HL-60 (cell line): Measurements from ENCODE around the gene LRRC8D.

Experiments used
- DNase-seq, 2 experiments: peaks; one replicate each; pipeline ENCODE4 v3.0.0-alpha.2; 2010 to 2020; ENCODE audit warnings: low read depth in 1 of 2, low spot score in 1 of 2
- H3K27ac ChIP-seq: fragments of 250-450 bp; sonication (Bioruptor Pico); replicated peaks from 2 replicates; pipeline ENCODE4 v1.5.1; 2020; ENCODE audit warnings: mild to moderate bottlenecking, moderate library complexity
- H3K27me3 ChIP-seq: fragments of 250-450 bp; sonication (Bioruptor Pico); 2 replicates; pipeline ENCODE4 v1.5.1; 2021; ENCODE audit warnings: mild to moderate bottlenecking, moderate library complexity; ENCODE audit not compliant: insufficient read depth, poor library complexity, severe bottlenecking
- H3K4me3 ChIP-seq: replicated peaks from 2 replicates; pipeline ENCODE4 v1.5.1; 2011; ENCODE audit warnings: mild to moderate bottlenecking, control low read depth, low read length; ENCODE audit not compliant: insufficient read depth
- CTCF ChIP-seq: IDR thresholded peaks from one replicate; pipeline ENCODE4 v1.5.1; 2011; ENCODE audit warnings: low read length, control low read depth, inconsistent platforms; ENCODE audit not compliant: insufficient read depth
- GABPA ChIP-seq: IDR thresholded peaks from 2 replicates; pipeline ENCODE4 v1.6.1; 2012; ENCODE audit warnings: low read depth
- POLR2AphosphoS5 ChIP-seq: IDR thresholded peaks from 2 replicates; pipeline ENCODE4 v1.6.1; 2012; ENCODE audit warnings: low read depth
- REST ChIP-seq: IDR thresholded peaks from 2 replicates; pipeline ENCODE4 v1.6.1; 2012; ENCODE audit warnings: low read depth; ENCODE audit not compliant: insufficient replicate concordance
- SPI1 ChIP-seq: IDR thresholded peaks from 2 replicates; pipeline ENCODE4 v1.6.1; 2012; ENCODE audit warnings: low read depth, mild to moderate bottlenecking, borderline replicate concordance

The LRRC8D gene

GRCh38 chr1:89929467-89930063, 108.7 kb downstream of the LRRC8D start:
- no peak overlapping the region for H3K4me3 ChIP-seq
- TF ChIP-seq SPI1 (no peak), POLR2AphosphoS5 (no peak), GABPA (no peak), REST (no peak), CTCF (no peak)
- no peak overlapping the region for H3K27ac ChIP-seq
- DNase-seq, result no peak
- H3K27me3 ChIP-seq, result no peaks in the 10 kb centered on the region

- DNase-seq, result no peak
- TF ChIP-seq GABPA (no peak), SPI1 (no peak), REST (no peak), POLR2AphosphoS5 (no peak), CTCF (no peak)
- no peak overlapping the region for H3K27ac ChIP-seq
- H3K4me3 ChIP-seq, result no peak overlapping the region
- H3K27me3 ChIP-seq, result no peaks in the 10 kb centered on the region
These were observed 109.7 kb downstream of the LRRC8D start for GRCh38 chr1:89930579-89930978.

- Histone ChIP-seq H3K27me3 (no peaks in the 10 kb centered on the region), H3K27ac (no peak overlapping the region), H3K4me3 (no peak overlapping the region)
- TF ChIP-seq SPI1 (no peak), POLR2AphosphoS5 (no peak), GABPA (no peak), REST (no peak), CTCF (no peak)
- no peak for DNase-seq
These were observed 111.1 kb downstream of the LRRC8D start for GRCh38 chr1:89931964-89932363.
